Measurements from ENCODE around the gene NMRAL1. TPM values are rescaled to one million over a fixed set of nuclear protein-coding genes. Genes with fewer than 3 reads are reported as not detected.

The NMRAL1 gene
- total RNA-seq (2013; cell fraction: nucleolus; rRNA removed): 33.4 and 44.6 TPM in 2 replicates
- total RNA-seq (2014; rRNA removed) (69.7 and 74.8 TPM in 2 replicates), total RNA-seq (2014; rRNA removed; fragmentation: Illumina TruSeq; extraction: Trizol) (41.6 and 52.5 TPM in 2 replicates), total RNA-seq (2021) (66.0 and 72.4 TPM in 2 replicates), polyA plus RNA-seq (2011; rRNA removed) (19.9 and 33.7 TPM in 2 replicates), polyA plus RNA-seq (2014; fragmentation: Illumina TruSeq; extraction: Trizol) (14.9 and 36.5 TPM in 2 replicates), polyA plus RNA-seq (2014; fragmentation: Nextera tagmentation; extraction: Ambion mirVana) (10 to 100 TPM in 1 of 2 experiments, 1 to 10 TPM in 1; 4.8 to 11.2 TPM), polyA plus RNA-seq (2014; rRNA removed) (74.2 and 74.4 TPM in 2 replicates), polyA plus RNA-seq (2016; fragmentation: Nextera tagmentation; extraction: Ambion mirVana) (100 to 1,000 TPM in 1 of 2 experiments, 10 to 100 TPM in 1; 84.1 to 102 TPM), polyA minus RNA-seq (2011; rRNA and poly(A)+ RNA removed) (32.2 and 58.4 TPM in 2 replicates), Bru-seq, nascent RNA (percentile 66 among the genes with signal in this experiment), BruChase-seq, experiment 1, labeled RNA remaining after a 6-hour chase (percentile 59 among the genes with signal in this experiment), BruChase-seq, experiment 2, labeled RNA remaining after a 2-hour chase (percentile 59 among the genes with signal in this experiment)
- polyA plus RNA-seq (2011; ENCODE audit: low read depth): 30.3 TPM
- 84.5 and 92.5 TPM in 2 replicates for polyA plus RNA-seq (2011; cell fraction: cytosol; rRNA removed)
- 54.1 and 72.8 TPM in 2 replicates for polyA plus RNA-seq (2011; cell fraction: nucleus; rRNA removed)
- polyA plus RNA-seq (2012): 39.9 and 42.7 TPM in 2 replicates
- 16.3 and 19.1 TPM in 2 replicates for polyA minus RNA-seq (2011; cell fraction: cytosol; rRNA and poly(A)+ RNA removed)
- 9.1 and 22.4 TPM in 2 replicates for polyA minus RNA-seq (2011; cell fraction: nucleus; rRNA and poly(A)+ RNA removed)
- long read RNA-seq, experiment 1, transcript NMRAL1-212 (6 exons, 1,240 nt): minor isoform, 6 of 23 reads
- long read RNA-seq, experiment 1, transcript NMRAL1-202 (6 exons, 1,233 nt): major isoform, 7 of 23 reads
- long read RNA-seq, experiment 1, partial matches to known transcripts: 0 of 23 reads
- long read RNA-seq, experiment 1, other reads (novel, unspliced or antisense): 6 of 23 reads
- long read RNA-seq, experiment 2, transcript NMRAL1-201 (6 exons, 1,376 nt): minor isoform, 8 of 42 reads
- long read RNA-seq, experiment 2, transcript NMRAL1-202 (6 exons, 1,233 nt): major isoform, 10 of 42 reads
- long read RNA-seq, experiment 2, transcript NMRAL1-212 (6 exons, 1,240 nt): minor isoform, 7 of 42 reads
- long read RNA-seq, experiment 2, partial matches to known transcripts: 2 of 42 reads
- long read RNA-seq, experiment 2, other reads (novel, unspliced or antisense): 15 of 42 reads

GRCh38 chr16:4474192-4474961, at the start of gene NMRAL1:
Gene NMRAL1, minus strand, starts transcription at chr16:4474625. Its CDS starts 493 bp downstream, at chr16:4474132.
- SMC1A ChIA-PET (ENCODE audit: uncharacterized antibody, unreplicated experiment): interaction anchor here (1.1 to 1.2 kb wide), 2 partner anchors 16 to 41 kb away, joined by 3 read pairs; no protein-coding TSS in a partner anchor
- Histone ChIP-seq H3K4me3 (peak within 1 kb of the TSS; percentile 98), H4K20me1 (ENCODE audit: control insufficient read depth, insufficient read depth) (no peaks in the 10 kb centered on the region), H3K79me2 (ENCODE audit: control insufficient read depth, insufficient read depth, low read length) (peaks cover 34% of the 10 kb centered on the region), H3K4me1 (ENCODE audit: control insufficient read depth, insufficient read depth, low read length) (peaks cover 4% of the 10 kb centered on the region; the same call in 1 of the 2 replicates), H3K27me3 (replicated peaks in 1 of 2; ENCODE audit: control insufficient read depth in 2 of 2, insufficient read depth in 2 of 2, low read length in 1 of 2) (no peaks in the 10 kb centered on the region), H3K9ac (ENCODE audit: control insufficient read depth, insufficient read depth, low read length) (peak within 1 kb of the TSS; percentile 78), H3K27ac (ENCODE audit: control insufficient read depth, insufficient read depth) (peak within 1 kb of the TSS; percentile 77), H3K9me3 (replicated peaks; ENCODE audit: control insufficient read depth, insufficient read depth, low read length) (no peaks in the 10 kb centered on the region), H2AFZ (ENCODE audit: control insufficient read depth, low read depth, low read length) (peak within 1 kb of the TSS; percentile 73), H3K4me2 (ENCODE audit: control insufficient read depth, insufficient read depth) (peak within 1 kb of the TSS; percentile 86), H3K36me3 (ENCODE audit: control insufficient read depth in 2 of 2, insufficient read depth in 2 of 2, low read length in 1 of 2) (no peaks in the 10 kb centered on the region)
- BruUV-seq (replicated peaks): TSS peak; percentile 68
- intact Hi-C loops (cut with micrococcal nuclease; ENCODE audit: unreplicated experiment) (loop anchor here (5.0 to 10.0 kb wide), 2 partner anchors 47 to 120 kb away; partner anchors contain the start of genes DNAJA3 and PAM16), in situ Hi-C loops (cut with MboI) (no loop called here)
- 4% methylated on average over 37 of the region's 60 CpGs for WGBS (ENCODE audit: insufficient coverage, insufficient replicate concordance, low lambda C conversion rate, missing lambda C conversion rate)
- FAIRE-seq: peak; percentile 71
- CTCF ChIA-PET: interaction anchor here (0.6 to 2.9 kb wide), 2 partner anchors 31 to 217 kb away, joined by 3 to 12 read pairs; no protein-coding TSS in a partner anchor
- POLR2A ChIA-PET: interaction anchor here (0.5 to 4.1 kb wide), 3 partner anchors 16 to 364 kb away, joined by 4 to 33 read pairs (median 4); partner anchors contain the start of gene CORO7
- peak; percentile 80 for ATAC-seq
- peak; percentile 82 for DNase-seq (ENCODE audit: low read depth, low spot score)
- RAD21 ChIA-PET (ENCODE audit: unreplicated experiment): interaction anchor here (0.6 to 2.3 kb wide), 3 partner anchors 16 to 142 kb away, joined by 3 to 7 read pairs (median 3); no protein-coding TSS in a partner anchor
- TF ChIP-seq CEBPB (IDR thresholded peaks at IDR 0.05; ENCODE audit: borderline replicate concordance in 1 of 2, low read depth in 2 of 2, low read length in 2 of 2) (no peak), EZH2 (IDR thresholded peaks at IDR 0.05; ENCODE audit: borderline replicate concordance, control insufficient read depth, low read depth, low read length) (no peak), RFX5 (IDR thresholded peaks at IDR 0.05; ENCODE audit: low read depth, low read length) (no peak), MEF2A (IDR thresholded peaks at IDR 0.05; ENCODE audit: insufficient read depth, low read depth, low read length) (no peak), ZNF274 (IDR thresholded peaks at IDR 0.05; ENCODE audit: insufficient read depth, insufficient read length) (no peak), CTCF (IDR thresholded peaks at IDR 0.05 in 2 of 3, conservative IDR thresholded peaks at IDR 0.05 in 1 of 3; ENCODE audit: control insufficient read depth in 2 of 3, extremely low read depth in 1 of 3, insufficient read depth in 1 of 3, low read depth in 3 of 3, low read length in 3 of 3) (no peak; a peak in 1 of 6 replicates), USF1 (IDR thresholded peaks at IDR 0.05; ENCODE audit: borderline replicate concordance, extremely low read length, insufficient read depth, low read depth, low read length) (peak; percentile 78), PAX8 (IDR thresholded peaks at IDR 0.05) (no peak), RB1 (IDR thresholded peaks at IDR 0.05; ENCODE audit: borderline replicate concordance) (0 out of 2 replicates have a peak, but pooled peaks have one; percentile 44), ELK1 (IDR thresholded peaks at IDR 0.05; ENCODE audit: low read depth, low read length) (no peak), TARDBP (IDR thresholded peaks at IDR 0.05; ENCODE audit: borderline replicate concordance) (no peak)

All from GM12878 (cell line).